ENCODE data around the gene CAMK4.

GRCh38 chr5:111495159-111495558, 271.0 kb downstream of the CAMK4 start:
- TF ChIP-seq CTCF (conservative IDR thresholded peaks at IDR 0.05), result no peak
- no peak for TF ChIP-seq EZH2 (IDR thresholded peaks at IDR 0.05; ENCODE audit: low read depth)

Measured in PC-9 (cell line).